HG03045 (cell line): ENCODE results near the gene LNPEP.
A peak's percentile ranks its signal among the peaks of the same experiment; 100 is the strongest.

ENCODE experiments used
- ATAC-seq: cut with Tn5 transposase; IDR thresholded peaks from one replicate; pipeline ENCODE4 v1.9.1; 2021; ENCODE audit warnings: mild to moderate bottlenecking, moderate library complexity; ENCODE audit not compliant: unreplicated experiment

LNPEP gene

GRCh38 chr5:96957254-96958049 lies 21.6 kb downstream of the LNPEP start:
- peak; percentile 47 for ATAC-seq

GRCh38 chr5:96958977-96959376 lies 23.1 kb downstream of the LNPEP start:
- no peak for ATAC-seq

GRCh38 chr5:96961053-96961452 lies 25.2 kb downstream of the LNPEP start:
- peak; percentile 51 for ATAC-seq

- ATAC-seq: no peak
These were observed 26.7 kb downstream of the LNPEP start for GRCh38 chr5:96962540-96962991.

GRCh38 chr5:96963267-96963666 lies 27.4 kb downstream of the LNPEP start:
- no peak for ATAC-seq

GRCh38 chr5:96966801-96967200 lies 30.9 kb downstream of the LNPEP start:
- ATAC-seq: no peak

GRCh38 chr5:96967400-96967799 lies 31.5 kb downstream of the LNPEP start:
- no peak for ATAC-seq

GRCh38 chr5:96968074-96968473 lies 32.2 kb downstream of the LNPEP start:
- no peak for ATAC-seq

GRCh38 chr5:96968614-96969013 lies 32.7 kb downstream of the LNPEP start:
- ATAC-seq: no peak

GRCh38 chr5:96969366-96969765 lies 33.5 kb downstream of the LNPEP start:
- ATAC-seq: no peak

- no peak for ATAC-seq
These were observed 36.9 kb downstream of the LNPEP start for GRCh38 chr5:96972599-96973334.

- ATAC-seq: no peak
These were observed 37.9 kb downstream of the LNPEP start for GRCh38 chr5:96973532-96974401.

GRCh38 chr5:96975656-96976055 lies 39.8 kb downstream of the LNPEP start:
- no peak for ATAC-seq

GRCh38 chr5:96977228-96977627 lies 41.3 kb downstream of the LNPEP start:
- ATAC-seq: no peak

- ATAC-seq: no peak
These were observed 43.1 kb downstream of the LNPEP start for GRCh38 chr5:96978812-96979449.

- no peak for ATAC-seq
These were observed 48.8 kb downstream of the LNPEP start for GRCh38 chr5:96984506-96985192.

GRCh38 chr5:96986450-96986849 lies 50.6 kb downstream of the LNPEP start:
- no peak for ATAC-seq

GRCh38 chr5:96990102-96990501 lies 54.2 kb downstream of the LNPEP start:
- ATAC-seq: no peak

GRCh38 chr5:96991708-96992107 lies 55.8 kb downstream of the LNPEP start:
- ATAC-seq: no peak

GRCh38 chr5:96993760-96994159 lies 57.9 kb downstream of the LNPEP start:
- no peak for ATAC-seq
